Measurements from ENCODE around the gene OTUD7B.

The OTUD7B gene

GRCh38 chr1:150022357-150022756, 11.8 kb upstream of the OTUD7B start:
- no peaks in the 10 kb centered on the region for H3F3A ChIP-seq (ENCODE audit: low read depth)
- H3K9me3 ChIP-seq (ENCODE audit: insufficient read depth, low read depth, low read length) = no peaks in the 10 kb centered on the region
- H3K36me3 ChIP-seq (ENCODE audit: insufficient read depth, low read length) = no peaks in the 10 kb centered on the region
- no peaks in the 10 kb centered on the region for H3K79me2 ChIP-seq (ENCODE audit: insufficient read depth, low read length)
- no peaks in the 10 kb centered on the region for H3K4me1 ChIP-seq (ENCODE audit: insufficient read depth, low read length, poor library complexity, severe bottlenecking)
- H4K20me1 ChIP-seq (ENCODE audit: insufficient read depth, low read length, poor library complexity, severe bottlenecking) = no peaks in the 10 kb centered on the region
- TF ChIP-seq, protein P1, sequence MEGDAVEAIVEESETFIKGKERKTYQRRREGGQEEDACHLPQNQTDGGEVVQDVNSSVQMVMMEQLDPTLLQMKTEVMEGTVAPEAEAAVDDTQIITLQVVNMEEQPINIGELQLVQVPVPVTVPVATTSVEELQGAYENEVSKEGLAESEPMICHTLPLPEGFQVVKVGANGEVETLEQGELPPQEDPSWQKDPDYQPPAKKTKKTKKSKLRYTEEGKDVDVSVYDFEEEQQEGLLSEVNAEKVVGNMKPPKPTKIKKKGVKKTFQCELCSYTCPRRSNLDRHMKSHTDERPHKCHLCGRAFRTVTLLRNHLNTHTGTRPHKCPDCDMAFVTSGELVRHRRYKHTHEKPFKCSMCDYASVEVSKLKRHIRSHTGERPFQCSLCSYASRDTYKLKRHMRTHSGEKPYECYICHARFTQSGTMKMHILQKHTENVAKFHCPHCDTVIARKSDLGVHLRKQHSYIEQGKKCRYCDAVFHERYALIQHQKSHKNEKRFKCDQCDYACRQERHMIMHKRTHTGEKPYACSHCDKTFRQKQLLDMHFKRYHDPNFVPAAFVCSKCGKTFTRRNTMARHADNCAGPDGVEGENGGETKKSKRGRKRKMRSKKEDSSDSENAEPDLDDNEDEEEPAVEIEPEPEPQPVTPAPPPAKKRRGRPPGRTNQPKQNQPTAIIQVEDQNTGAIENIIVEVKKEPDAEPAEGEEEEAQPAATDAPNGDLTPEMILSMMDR (conservative IDR thresholded peaks at IDR 0.05; ENCODE audit: low read length) = no peak
- TF ChIP-seq EZH2phosphoT487 (IDR thresholded peaks at IDR 0.05; ENCODE audit: borderline replicate concordance) = no peak
- H3K4me3 ChIP-seq (ENCODE audit: low read length, poor library complexity, severe bottlenecking) = no peak overlapping the region
- no peaks in the 10 kb centered on the region for H3K27me3 ChIP-seq (ENCODE audit: insufficient read depth, low read length, poor library complexity, severe bottlenecking)
- H3K9ac ChIP-seq (ENCODE audit: low read depth, low read length, poor library complexity, severe bottlenecking) = no peak overlapping the region
- no peaks in the 10 kb centered on the region for H3K9me2 ChIP-seq (replicated peaks; ENCODE audit: low read depth, low read length)
- H3K4me2 ChIP-seq (ENCODE audit: low read depth, low read length, poor library complexity, severe bottlenecking) = no peak overlapping the region
- no peak overlapping the region for H2AFZ ChIP-seq (ENCODE audit: low read length)

GRCh38 chr1:150021191-150021694, 10.7 kb upstream of the OTUD7B start:
- H3K9me2 ChIP-seq (replicated peaks; ENCODE audit: low read depth, low read length) = no peaks in the 10 kb centered on the region
- H3K4me3 ChIP-seq (ENCODE audit: low read length, poor library complexity, severe bottlenecking) = no peak overlapping the region
- no peaks in the 10 kb centered on the region for H3K36me3 ChIP-seq (ENCODE audit: insufficient read depth, low read length)
- H3K27me3 ChIP-seq (ENCODE audit: insufficient read depth, low read length, poor library complexity, severe bottlenecking) = no peaks in the 10 kb centered on the region
- H3K9ac ChIP-seq (ENCODE audit: low read depth, low read length, poor library complexity, severe bottlenecking) = no peak overlapping the region
- no peak overlapping the region for H2AFZ ChIP-seq (ENCODE audit: low read length)
- no peaks in the 10 kb centered on the region for H3K79me2 ChIP-seq (ENCODE audit: insufficient read depth, low read length)
- no peaks in the 10 kb centered on the region for H3K4me1 ChIP-seq (ENCODE audit: insufficient read depth, low read length, poor library complexity, severe bottlenecking)
- H3F3A ChIP-seq (ENCODE audit: low read depth) = no peaks in the 10 kb centered on the region
- no peak overlapping the region for H3K4me2 ChIP-seq (ENCODE audit: low read depth, low read length, poor library complexity, severe bottlenecking)
- H3K9me3 ChIP-seq (ENCODE audit: insufficient read depth, low read depth, low read length) = no peaks in the 10 kb centered on the region
- no peaks in the 10 kb centered on the region for H4K20me1 ChIP-seq (ENCODE audit: insufficient read depth, low read length, poor library complexity, severe bottlenecking)
- TF ChIP-seq EZH2phosphoT487 (IDR thresholded peaks at IDR 0.05; ENCODE audit: borderline replicate concordance) = no peak
- TF ChIP-seq, protein P1 (conservative IDR thresholded peaks at IDR 0.05; ENCODE audit: low read length) = no peak

GRCh38 chr1:150020711-150021110, 10.2 kb upstream of the OTUD7B start:
- Histone ChIP-seq H3K36me3 (ENCODE audit: insufficient read depth, low read length) (no peaks in the 10 kb centered on the region), H4K20me1 (ENCODE audit: insufficient read depth, low read length, poor library complexity, severe bottlenecking) (no peaks in the 10 kb centered on the region), H3K9me2 (replicated peaks; ENCODE audit: low read depth, low read length) (no peaks in the 10 kb centered on the region), H3K9me3 (ENCODE audit: insufficient read depth, low read depth, low read length) (no peaks in the 10 kb centered on the region), H3K79me2 (ENCODE audit: insufficient read depth, low read length) (no peaks in the 10 kb centered on the region), H3K27me3 (ENCODE audit: insufficient read depth, low read length, poor library complexity, severe bottlenecking) (no peaks in the 10 kb centered on the region), H3K4me3 (ENCODE audit: low read length, poor library complexity, severe bottlenecking) (no peak overlapping the region), H3F3A (ENCODE audit: low read depth) (no peaks in the 10 kb centered on the region), H3K9ac (ENCODE audit: low read depth, low read length, poor library complexity, severe bottlenecking) (no peak overlapping the region), H3K4me2 (ENCODE audit: low read depth, low read length, poor library complexity, severe bottlenecking) (no peak overlapping the region), H2AFZ (ENCODE audit: low read length) (no peak overlapping the region), H3K4me1 (ENCODE audit: insufficient read depth, low read length, poor library complexity, severe bottlenecking) (no peaks in the 10 kb centered on the region)
- TF ChIP-seq EZH2phosphoT487 (IDR thresholded peaks at IDR 0.05; ENCODE audit: borderline replicate concordance) = no peak
- TF ChIP-seq, protein P1 (conservative IDR thresholded peaks at IDR 0.05; ENCODE audit: low read length) = no peak

Measured in Loucy (cell line).